ENCODE data around the gene FAAP100.

- no peak for TF ChIP-seq ELF4 (CRISPR knock-in tag; IDR thresholded peaks at IDR 0.05; ENCODE audit: low read depth)
- TF ChIP-seq E2F5 (CRISPR knock-in tag; IDR thresholded peaks at IDR 0.05): no peak
- TF ChIP-seq CTCF (IDR thresholded peaks at IDR 0.05): no peak
- TF ChIP-seq GABPB1 (CRISPR knock-in tag; IDR thresholded peaks at IDR 0.05): no peak
- no peak for TF ChIP-seq RELA (CRISPR knock-in tag; IDR thresholded peaks at IDR 0.05; ENCODE audit: borderline replicate concordance)
- TF ChIP-seq FOXP4 (CRISPR knock-in tag; IDR thresholded peaks at IDR 0.05): no peak
- TF ChIP-seq MXD4 (CRISPR knock-in tag; IDR thresholded peaks at IDR 0.05; ENCODE audit: borderline replicate concordance): no peak
- no peak for TF ChIP-seq MAX (CRISPR knock-in tag; IDR thresholded peaks at IDR 0.05)
- no peak for TF ChIP-seq E2F1 (CRISPR knock-in tag; IDR thresholded peaks at IDR 0.05)
- TF ChIP-seq ZBTB43 (CRISPR knock-in tag; IDR thresholded peaks at IDR 0.05): no peak
- TF ChIP-seq ZBTB21 (CRISPR knock-in tag; IDR thresholded peaks at IDR 0.05; ENCODE audit: borderline replicate concordance): no peak
- no peak for TF ChIP-seq ESRRA (CRISPR knock-in tag; IDR thresholded peaks at IDR 0.05; ENCODE audit: borderline replicate concordance)
- TF ChIP-seq E2F4 (CRISPR knock-in tag; IDR thresholded peaks at IDR 0.05; ENCODE audit: borderline replicate concordance, low read depth): no peak
Observed at GRCh38 chr17:81564778-81565177, 12.6 kb upstream of the FAAP100 start.
